Kidney (tissue), 14 donors: ENCODE results near the gene NKAIN1. TPM values are rescaled to one million over a fixed set of nuclear protein-coding genes. Genes with fewer than 3 reads are reported as not detected.

Experiments used
- DNase-seq, 5 donors: peaks; one replicate each; pipeline ENCODE4 v3.0.0-alpha.2; 2013 to 2020
- FAIRE-seq: peaks from 2 replicates; lab custom pipeline; 2012; peaks lifted over from hg19 to GRCh38; lab: Jason Lieb, UNC
- H3K27ac ChIP-seq, 2 donors: one replicate each; pipeline ENCODE4 v1.7.0; 2013; ENCODE audit warnings: low read depth in 2 of 2, low read length in 2 of 2, inconsistent platforms in 1 of 2
- H3K27me3 ChIP-seq: one replicate; pipeline ENCODE4 v1.7.1; 2013; ENCODE audit warnings: low read length, inconsistent platforms; ENCODE audit not compliant: control insufficient read depth, insufficient read depth
- H3K36me3 ChIP-seq, 3 donors: one replicate each; pipeline versions ENCODE4 v1.7.0 to v1.7.1; 2013; ENCODE audit warnings: low read length in 3 of 3, control low read depth in 1 of 3, inconsistent platforms in 1 of 3; ENCODE audit not compliant: insufficient read depth in 3 of 3, control insufficient read depth in 2 of 3
- H3K4me1 ChIP-seq, 3 donors: one replicate each; pipeline versions ENCODE4 v1.7.0 to v1.7.1; 2013; ENCODE audit warnings: low read length in 3 of 3, inconsistent platforms in 1 of 3, low read depth in 1 of 3; ENCODE audit not compliant: control insufficient read depth in 2 of 3, insufficient read depth in 2 of 3
- H3K4me3 ChIP-seq, 3 donors: one replicate each; pipeline versions ENCODE4 v1.7.0 to v1.8.1; 2013; ENCODE audit warnings: low read length in 3 of 3, control low read depth in 1 of 3, inconsistent platforms in 1 of 3
- H3K9ac ChIP-seq, 3 donors: one replicate each; pipeline versions ENCODE4 v1.7.0 to v1.7.1; 2013; ENCODE audit warnings: low read length in 3 of 3, control low read depth in 1 of 3, inconsistent platforms in 1 of 3
- H3K9me3 ChIP-seq, 3 donors: one replicate each; pipeline versions ENCODE4 v1.7.0 to v1.7.1; 2013; ENCODE audit warnings: low read length in 3 of 3, control low read depth in 1 of 3, inconsistent platforms in 1 of 3; ENCODE audit not compliant: control insufficient read depth in 2 of 3, insufficient read depth in 1 of 3
- intact Hi-C: fragments of 100-400 bp; cut with DNase I; formaldehyde crosslinking; loops from one replicate; pipeline ENCODE4 v1.11.1; 2022
- polyA plus RNA-seq: library from polyadenylated mRNA; stranded (reverse); fragments of 350-450 nt; fragmentation: Illumina TruSeq; extraction: RNeasy Lipid Tissue Mini Kit (QIAGEN cat#74804); gene quantifications from one replicate; pipeline ENCODE4 v1.2.3, GENCODE V29; 2014; ENCODE audit warnings: low read depth, low replicate concordance; ENCODE audit not compliant: insufficient read depth
- total RNA-seq: library from RNA; stranded (reverse); fragmentation: NEBNext Ultra II Directional; extraction: Animal tissue kit (Norgen Biotek cat#: 25700); gene quantifications from one replicate; pipeline ENCODE4 v1.2.1, GENCODE V29; 2021
- TF ChIP-seq, protein P1 (sequence below): IDR thresholded peaks from 3 replicates; pipeline ENCODE4 v1.5.1; 2012; ENCODE audit warnings: mild to moderate bottlenecking, moderate library complexity, borderline replicate concordance; ENCODE audit not compliant: insufficient read depth; ENCODE audit errors: extremely low read depth
- donor health status: control.
- donor health status: control.
- donor health status: control.
- donor health status: control.
- donor health status: control.
- donor health status: DM: yes; HTN: yes; CAD: no.
- donor health status: Normal renal cell carcinoma (clear cell type).

NKAIN1 gene
- total and polyA plus RNA-seq, 2 donors from 2014 or later = 0.19 to 0.34 TPM

DNA sequence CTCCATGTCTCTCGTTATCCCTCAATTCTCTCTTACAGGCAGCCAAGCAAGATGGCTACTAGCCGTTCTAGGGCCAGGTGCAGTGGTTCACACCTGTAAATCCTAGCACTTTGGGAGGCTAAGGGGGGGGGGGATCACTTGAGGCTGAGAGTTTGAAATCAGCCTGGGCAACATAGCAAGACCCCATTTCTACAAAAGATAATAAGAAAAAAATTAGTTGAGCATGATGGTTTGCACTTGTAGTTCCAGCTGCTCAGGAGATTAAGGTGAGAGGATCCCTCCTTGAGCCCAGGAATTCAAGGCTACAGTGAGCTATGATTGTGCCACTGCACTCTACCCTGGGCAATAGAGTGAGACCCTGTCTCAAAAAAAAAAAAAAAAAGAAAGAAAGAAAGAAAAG is 80.4 kb downstream of the NKAIN1 start:
- Histone ChIP-seq H3K9me3 (no peaks in the 10 kb centered on the region), H3K4me1 (peaks cover 0 to under 1% (median 0%) of the 10 kb centered on the region in 3 donors), H3K4me3 (no peak overlapping the region), H3K9ac (no peak overlapping the region), H3K36me3 (no peaks in the 10 kb centered on the region), H3K27ac (no peak overlapping the region), H3K27me3 (no peaks in the 10 kb centered on the region)
- TF ChIP-seq, protein P1, sequence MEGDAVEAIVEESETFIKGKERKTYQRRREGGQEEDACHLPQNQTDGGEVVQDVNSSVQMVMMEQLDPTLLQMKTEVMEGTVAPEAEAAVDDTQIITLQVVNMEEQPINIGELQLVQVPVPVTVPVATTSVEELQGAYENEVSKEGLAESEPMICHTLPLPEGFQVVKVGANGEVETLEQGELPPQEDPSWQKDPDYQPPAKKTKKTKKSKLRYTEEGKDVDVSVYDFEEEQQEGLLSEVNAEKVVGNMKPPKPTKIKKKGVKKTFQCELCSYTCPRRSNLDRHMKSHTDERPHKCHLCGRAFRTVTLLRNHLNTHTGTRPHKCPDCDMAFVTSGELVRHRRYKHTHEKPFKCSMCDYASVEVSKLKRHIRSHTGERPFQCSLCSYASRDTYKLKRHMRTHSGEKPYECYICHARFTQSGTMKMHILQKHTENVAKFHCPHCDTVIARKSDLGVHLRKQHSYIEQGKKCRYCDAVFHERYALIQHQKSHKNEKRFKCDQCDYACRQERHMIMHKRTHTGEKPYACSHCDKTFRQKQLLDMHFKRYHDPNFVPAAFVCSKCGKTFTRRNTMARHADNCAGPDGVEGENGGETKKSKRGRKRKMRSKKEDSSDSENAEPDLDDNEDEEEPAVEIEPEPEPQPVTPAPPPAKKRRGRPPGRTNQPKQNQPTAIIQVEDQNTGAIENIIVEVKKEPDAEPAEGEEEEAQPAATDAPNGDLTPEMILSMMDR = no peak
- DNase-seq (no peak), FAIRE-seq (no peak)
- intact Hi-C loops = no loop called here

DNA sequence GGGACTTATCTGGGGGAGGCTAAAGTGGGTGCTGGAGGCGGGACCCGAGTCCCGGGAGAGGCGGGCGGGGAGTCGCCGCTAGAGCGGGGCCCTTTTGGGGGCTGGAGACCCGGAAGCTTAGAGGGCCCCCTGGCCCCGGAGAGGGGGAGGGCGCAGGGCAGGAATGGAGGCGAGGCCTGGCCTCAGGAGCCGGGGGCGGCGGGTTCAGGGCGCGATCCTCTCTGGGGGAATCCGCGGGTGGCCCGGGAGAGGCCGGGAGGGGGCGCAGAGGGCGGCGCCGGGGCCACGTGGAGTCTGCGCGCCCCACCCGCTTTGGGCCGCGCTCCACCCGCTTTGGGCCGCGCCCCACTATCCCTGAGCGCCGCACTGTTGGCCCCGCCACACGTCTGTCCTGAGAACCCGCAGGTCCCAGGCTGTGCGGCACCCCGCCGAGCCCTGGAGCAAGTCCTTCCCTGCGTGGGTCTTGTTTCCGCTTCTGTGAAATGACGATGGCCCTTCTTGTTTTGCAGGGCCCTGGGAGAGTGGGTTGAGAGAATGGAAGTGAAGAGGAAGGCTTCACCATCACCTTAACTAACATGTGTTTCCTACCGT is 84.4 kb downstream of the NKAIN1 start:
- Histone ChIP-seq H3K4me1 (peaks cover 0 to 2% (median 0%) of the 10 kb centered on the region in 3 donors), H3K4me3 (peak overlapping the region; percentile 38 to 71 (median 57)), H3K27me3 (no peaks in the 10 kb centered on the region), H3K27ac (peak overlapping the region; percentile 76 to 77), H3K9me3 (no peaks in the 10 kb centered on the region), H3K36me3 (no peaks in the 10 kb centered on the region), H3K9ac (peak overlapping the region in 2 of 3 donors; percentile 4 to 40)
- TF ChIP-seq, protein P1 = no peak
- intact Hi-C loops = no loop called here
- DNase-seq = peak in 3 of 5 donors; percentile 69 to 91 (median 81)
- no peak for FAIRE-seq

DNA sequence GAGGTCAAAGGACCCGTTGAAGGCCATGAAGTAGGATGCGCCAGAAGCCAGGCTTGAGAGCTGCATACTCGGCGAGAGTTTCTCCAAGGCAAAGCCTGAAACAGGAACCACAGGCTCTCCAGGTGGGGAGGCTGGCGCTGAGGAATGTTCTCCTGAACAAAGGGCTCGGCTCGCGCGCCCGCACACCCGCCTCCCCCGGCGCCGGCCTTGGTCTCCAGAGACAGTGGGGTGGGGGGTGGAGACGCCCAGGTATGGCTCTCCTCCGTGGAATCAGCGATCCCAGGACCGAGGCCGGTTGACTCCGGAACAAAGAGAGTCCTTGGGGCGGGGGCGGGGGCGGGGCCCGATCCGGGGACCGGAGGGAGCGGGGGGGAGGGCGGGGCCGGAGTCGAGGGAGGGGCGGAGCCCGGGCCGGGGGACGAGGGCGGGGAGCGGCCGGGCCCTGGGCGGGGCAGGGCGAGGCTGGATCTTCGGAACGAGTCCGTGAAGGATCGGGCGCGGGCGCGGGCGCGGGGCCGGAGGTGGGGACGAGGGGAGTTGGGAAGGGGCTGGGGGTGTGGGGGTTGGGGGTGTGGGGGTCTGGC is 85.0 kb downstream of the NKAIN1 start:
- Histone ChIP-seq H3K36me3 (no peaks in the 10 kb centered on the region), H3K4me1 (peaks cover 0 to 2% (median 0%) of the 10 kb centered on the region in 3 donors), H3K9ac (peak overlapping the region; percentile 3 to 84 (median 37)), H3K4me3 (peak overlapping the region; percentile 35 to 71 (median 40)), H3K27ac (peak overlapping the region; percentile 43 to 86), H3K27me3 (no peaks in the 10 kb centered on the region), H3K9me3 (no peaks in the 10 kb centered on the region)
- no peak for FAIRE-seq
- TF ChIP-seq, protein P1 = no peak
- intact Hi-C loops = no loop called here
- DNase-seq = peak; percentile 92 to 97 (median 95)
